Mucosa of stomach (tissue), 1 donor: ENCODE data around the gene CDC27.
"Not testable (repeated sequence)": the region's sequence is repeated elsewhere in the genome, so short reads cannot be mapped to it uniquely, and the experiment has no call there.

Experiments
- H3K27me3 ChIP-seq: one replicate; pipeline ENCODE4 v1.7.0; 2013; ENCODE audit warnings: mild to moderate bottlenecking, low read length; ENCODE audit not compliant: control insufficient read depth, insufficient read depth
- H3K36me3 ChIP-seq: one replicate; pipeline ENCODE4 v1.7.0; 2013; ENCODE audit warnings: low read length; ENCODE audit not compliant: control insufficient read depth, insufficient read depth
- H3K4me1 ChIP-seq: one replicate; pipeline ENCODE4 v1.7.0; 2013; ENCODE audit warnings: mild to moderate bottlenecking, low read length; ENCODE audit not compliant: control insufficient read depth, insufficient read depth
- H3K4me3 ChIP-seq: one replicate; pipeline ENCODE4 v1.7.0; 2013; ENCODE audit warnings: low read length
- H3K9ac ChIP-seq: one replicate; pipeline ENCODE4 v1.7.0; 2013; ENCODE audit warnings: mild to moderate bottlenecking, low read length, moderate library complexity
- H3K9me3 ChIP-seq: one replicate; pipeline ENCODE4 v1.7.0; 2013; ENCODE audit warnings: mild to moderate bottlenecking, low read length, moderate library complexity; ENCODE audit not compliant: control insufficient read depth
- donor health status: Pancreatic carcinoma.

CDC27 gene

GRCh38 chr17:47072886-47073285 lies 116.2 kb downstream of the CDC27 start:
- no peak overlapping the region for H3K4me3 ChIP-seq
- H3K9ac ChIP-seq, result no peak overlapping the region
- H3K4me1 ChIP-seq, result peaks cover 13% of the 10 kb centered on the region
- no peaks in the 10 kb centered on the region for H3K36me3 ChIP-seq
- no peaks in the 10 kb centered on the region for H3K9me3 ChIP-seq
- no peaks in the 10 kb centered on the region for H3K27me3 ChIP-seq

- H3K27me3 ChIP-seq, H3K9me3 ChIP-seq, H3K4me3 ChIP-seq, H3K9ac ChIP-seq, H3K36me3 ChIP-seq: not testable (repeated sequence)
- peaks cover 13% of the 10 kb centered on the region for H3K4me1 ChIP-seq
Measured at GRCh38 chr17:47071171-47071570, 117.9 kb downstream of the CDC27 start.

GRCh38 chr17:47070266-47070665 lies 118.8 kb downstream of the CDC27 start:
- peaks cover 13% of the 10 kb centered on the region for H3K4me1 ChIP-seq
- H3K4me3 ChIP-seq, H3K9me3 ChIP-seq, H3K36me3 ChIP-seq, H3K9ac ChIP-seq, H3K27me3 ChIP-seq: not testable (repeated sequence)
